Measurements from ENCODE around the gene MYO16. TPM values are rescaled to one million over a fixed set of nuclear protein-coding genes. Genes with fewer than 3 reads are reported as not detected.

MYO16 gene
- total and polyA plus RNA-seq, 2 of the 4 experiments (the other 2 are of a cell fraction) = under 0.01 to 0.03 TPM

- no TSS peak for BruUV-seq (replicated peaks)
- Histone ChIP-seq H3K4ac (ENCODE audit: low read depth, low read length) (no peak overlapping the region), H3K36me3 (ENCODE audit: control insufficient read depth, insufficient read depth, low read length) (no peaks in the 10 kb centered on the region), H3K9ac (ENCODE audit: low read depth, low read length) (no peak overlapping the region), H3K23ac (ENCODE audit: low read depth, low read length) (no peak overlapping the region), H2BK15ac (ENCODE audit: low read depth, low read length) (no peak overlapping the region), H3K18ac (ENCODE audit: low read depth, low read length) (no peak overlapping the region), H3K4me1 (ENCODE audit: control insufficient read depth, insufficient read depth, low read length) (no peaks in the 10 kb centered on the region), H3K56ac (ENCODE audit: extremely low read depth, insufficient read depth, low read length) (no peak overlapping the region), H3K9me3 (ENCODE audit: control insufficient read depth, insufficient read depth, low read length) (no peaks in the 10 kb centered on the region; the same call in 1 of the 2 replicates), H2BK120ac (ENCODE audit: low read depth, low read length) (no peak overlapping the region), H3K9me1 (ENCODE audit: insufficient read depth, low read length) (no peaks in the 10 kb centered on the region), H2BK20ac (ENCODE audit: low read depth, low read length) (no peak overlapping the region), H2AK9ac (replicated peaks; ENCODE audit: low read depth, low read length, poor library complexity) (no peak overlapping the region), H2BK5ac (ENCODE audit: low read depth, low read length, poor library complexity, severe bottlenecking) (no peak overlapping the region), H3K27me3 (ENCODE audit: control insufficient read depth, insufficient read depth, low read length) (peaks cover 3% of the 10 kb centered on the region; the same call in 1 of the 2 replicates), H3K27ac (ENCODE audit: insufficient read depth, low read length) (no peak overlapping the region), H3K4me3 (ENCODE audit: insufficient read depth, low read depth, low read length) (no peak overlapping the region), H4K91ac (ENCODE audit: insufficient read depth, low read depth, low read length) (no peak overlapping the region), H4K5ac (ENCODE audit: low read depth, low read length) (no peak overlapping the region), H4K20me1 (ENCODE audit: insufficient read depth, low read length) (no peaks in the 10 kb centered on the region), H3K79me1 (ENCODE audit: low read depth in 1 of 2, low read length in 2 of 2) (no peaks in the 10 kb centered on the region), H3K14ac (replicated peaks; ENCODE audit: low read depth, low read length) (no peak overlapping the region), H4K8ac (ENCODE audit: low read depth in 2 of 2, low read length in 2 of 2) (no peak overlapping the region), H2AK5ac (ENCODE audit: low read depth, low read length) (no peak overlapping the region), H2AFZ (replicated peaks; ENCODE audit: low read length, poor library complexity) (no peak overlapping the region), H3K4me2 (ENCODE audit: low read depth, low read length) (no peak overlapping the region)
- dilution Hi-C loops (cut with HindIII; ENCODE audit: low sequenced_read_pairs, unreplicated experiment) = no loop called here
- intact Hi-C loops (cut with micrococcal nuclease) = no loop called here
- 73% methylated on average over 3 of the region's 4 CpGs; no CpG with 5 or more reads in 1 of the 2 experiments for WGBS, 2 experiments (ENCODE audit: extremely low coverage in 2 of 2, insufficient read length in 1 of 2)
- ChIA-PET CTCF (interaction anchor here (0.6 kb wide), 1 partner anchor 57 kb away, joined by 3 read pairs; no protein-coding TSS in a partner anchor), POLR2A (ENCODE audit: unreplicated experiment) (no interaction called here)
- TF ChIP-seq ELK1 (IDR thresholded peaks at IDR 0.05; ENCODE audit: borderline replicate concordance, low read depth, low read length) (no peak), BHLHE40 (IDR thresholded peaks at IDR 0.05; ENCODE audit: low read depth, low read length) (no peak), CTCF (conservative IDR thresholded peaks at IDR 0.05; ENCODE audit: low read depth, low read length) (no peak)
- no peak for ATAC-seq (ENCODE audit: low read depth)
- in situ Hi-C loops (cut with MboI; ENCODE audit: low sequenced_read_pairs) = no loop called here
- DNase-seq = no peak
Measured at GRCh38 chr13:108638901-108639300, 9.5 kb downstream of the MYO16 start.
